Lower leg skin (tissue), 3 donors: Measurements from ENCODE around the gene GEMIN4.

Experiments
- POLR2A ChIP-seq, 2 donors: fragments of 450-650 bp; IDR thresholded peaks; one replicate each; pipeline ENCODE4 v1.6.1; 2016 to 2017; ENCODE audit warnings: antibody characterized with exemption in 2 of 2, mild to moderate bottlenecking in 1 of 2, moderate library complexity in 1 of 2
- TF ChIP-seq, protein P1 (sequence below), 3 donors: fragments of 450-650 bp; IDR thresholded peaks; one replicate each; pipeline ENCODE4 v1.5.1; 2016; ENCODE audit warnings: antibody characterized with exemption in 3 of 3, mild to moderate bottlenecking in 3 of 3, moderate library complexity in 2 of 3

DNA sequence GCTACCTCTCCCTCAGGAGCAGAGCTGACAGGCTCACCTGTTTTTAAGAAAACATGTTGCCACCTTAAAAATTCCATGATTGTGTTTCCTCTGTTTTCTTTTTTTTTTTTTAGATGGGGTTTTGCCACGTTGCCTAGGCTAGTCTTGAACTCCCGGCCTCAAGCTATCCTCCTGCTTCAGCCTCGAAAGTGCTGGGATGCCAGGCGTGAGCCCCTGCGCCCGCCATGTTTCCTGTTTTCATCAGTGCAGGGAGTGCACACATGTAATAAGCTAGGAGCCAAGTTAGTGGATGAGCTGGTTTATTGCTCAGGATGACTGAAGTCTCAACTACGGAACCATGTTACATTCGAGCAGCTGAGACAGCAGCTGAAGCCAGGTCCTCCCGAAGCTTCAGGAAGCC is 43.7 kb upstream of the GEMIN4 start:
- TF ChIP-seq, protein P1, sequence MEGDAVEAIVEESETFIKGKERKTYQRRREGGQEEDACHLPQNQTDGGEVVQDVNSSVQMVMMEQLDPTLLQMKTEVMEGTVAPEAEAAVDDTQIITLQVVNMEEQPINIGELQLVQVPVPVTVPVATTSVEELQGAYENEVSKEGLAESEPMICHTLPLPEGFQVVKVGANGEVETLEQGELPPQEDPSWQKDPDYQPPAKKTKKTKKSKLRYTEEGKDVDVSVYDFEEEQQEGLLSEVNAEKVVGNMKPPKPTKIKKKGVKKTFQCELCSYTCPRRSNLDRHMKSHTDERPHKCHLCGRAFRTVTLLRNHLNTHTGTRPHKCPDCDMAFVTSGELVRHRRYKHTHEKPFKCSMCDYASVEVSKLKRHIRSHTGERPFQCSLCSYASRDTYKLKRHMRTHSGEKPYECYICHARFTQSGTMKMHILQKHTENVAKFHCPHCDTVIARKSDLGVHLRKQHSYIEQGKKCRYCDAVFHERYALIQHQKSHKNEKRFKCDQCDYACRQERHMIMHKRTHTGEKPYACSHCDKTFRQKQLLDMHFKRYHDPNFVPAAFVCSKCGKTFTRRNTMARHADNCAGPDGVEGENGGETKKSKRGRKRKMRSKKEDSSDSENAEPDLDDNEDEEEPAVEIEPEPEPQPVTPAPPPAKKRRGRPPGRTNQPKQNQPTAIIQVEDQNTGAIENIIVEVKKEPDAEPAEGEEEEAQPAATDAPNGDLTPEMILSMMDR (IDR thresholded peaks at IDR 0.05) = no peak
- no peak for TF ChIP-seq POLR2A (IDR thresholded peaks at IDR 0.05)
